AG04450 (cell line): ENCODE data around the gene SEMA4D. TPM values are rescaled to one million over a fixed set of nuclear protein-coding genes. Genes with fewer than 3 reads are reported as not detected.

Source experiments
- CTCF ChIA-PET: fragments of 300-600, 350-600 bp; formaldehyde crosslinking; extraction: SDS; loops from one replicate; lab custom pipeline; 2022; ENCODE audit warnings: antibody characterized with exemption, inconsistent platforms; lab: Charles Lee
- POLR2A ChIA-PET: fragments of 350-600 bp; formaldehyde crosslinking; extraction: SDS; loops from one replicate; lab custom pipeline; 2021; ENCODE audit warnings: antibody characterized with exemption, inconsistent platforms; lab: Yijun Ruan, JAX
- DNase-seq: peaks from one replicate; pipeline ENCODE4 v3.0.0-alpha.2; 2011; ENCODE audit warnings: low read depth, low spot score
- H3K27ac ChIP-seq: one replicate; pipeline ENCODE4 v1.5.1; 2012; ENCODE audit warnings: low read depth, low read length, control low read depth
- H3K27me3 ChIP-seq: one replicate; pipeline ENCODE4 v1.6.0; 2012; ENCODE audit warnings: low read length; ENCODE audit not compliant: control insufficient read depth, insufficient read depth
- H3K4me3 ChIP-seq: 2 replicates; pipeline ENCODE4 v1.5.1; 2011; ENCODE audit warnings: mild to moderate bottlenecking, low read depth, low read length, control low read depth
- H3K9me3 ChIP-seq: 2 replicates; pipeline ENCODE4 v1.5.1; 2012; ENCODE audit warnings: low read length; ENCODE audit not compliant: control insufficient read depth, insufficient read depth
- CTCF ChIP-seq: IDR thresholded peaks from 2 replicates; pipeline ENCODE4 v1.5.1; 2011; ENCODE audit warnings: low read depth, low read length, control low read depth, inconsistent platforms
- polyA plus RNA-seq: library from polyadenylated mRNA; depleted of rRNA; stranded (reverse); fragments of >200 nt; gene quantifications from 2 replicates; pipeline ENCODE4 v1.2.3, GENCODE V29; 2011

The SEMA4D gene
- polyA plus RNA-seq, 1 experiment: 2.8 TPM

- H3K9me3 ChIP-seq: no peaks in the 10 kb centered on the region
- H3K27me3 ChIP-seq: peaks cover 11% of the 10 kb centered on the region
- no peak for DNase-seq
- TF ChIP-seq CTCF: no peak
- no peak overlapping the region for H3K27ac ChIP-seq
- ChIA-PET CTCF (no interaction called here), POLR2A (no interaction called here)
- H3K4me3 ChIP-seq: no peak overlapping the region
These were observed 6.2 kb downstream of the SEMA4D start for GRCh38 chr9:89491694-89492093.

- H3K4me3 ChIP-seq: no peak overlapping the region
- DNase-seq: no peak
- TF ChIP-seq CTCF: no peak
- ChIA-PET CTCF (interaction anchor here (0.6 to 2.1 kb wide), 2 partner anchors 59 to 171 kb away, joined by 4 to 11 read pairs; partner anchors contain the start of gene SECISBP2), POLR2A (no interaction called here)
- no peak overlapping the region for H3K27ac ChIP-seq
- H3K27me3 ChIP-seq: no peaks in the 10 kb centered on the region
- H3K9me3 ChIP-seq: no peaks in the 10 kb centered on the region
These were observed 8.1 kb downstream of the SEMA4D start for GRCh38 chr9:89489548-89490530.

GRCh38 chr9:89488936-89489335 lies 9.0 kb downstream of the SEMA4D start:
- CTCF ChIA-PET: interaction anchor here (2.1 kb wide), 1 partner anchor 60 kb away, joined by 11 read pairs; no protein-coding TSS in a partner anchor
- Histone ChIP-seq H3K27me3 (no peaks in the 10 kb centered on the region), H3K9me3 (no peaks in the 10 kb centered on the region), H3K4me3 (no peak overlapping the region), H3K27ac (no peak overlapping the region)
- POLR2A ChIA-PET: no interaction called here
- no peak for DNase-seq
- TF ChIP-seq CTCF: no peak

GRCh38 chr9:89488131-89488530 lies 9.8 kb downstream of the SEMA4D start:
- H3K27ac ChIP-seq: no peak overlapping the region
- TF ChIP-seq CTCF: no peak
- no peaks in the 10 kb centered on the region for H3K9me3 ChIP-seq
- CTCF ChIA-PET: interaction anchor here (0.6 kb wide), 1 partner anchor 111 kb away, joined by 4 read pairs; no protein-coding TSS in a partner anchor
- DNase-seq: no peak
- H3K4me3 ChIP-seq: no peak overlapping the region
- H3K27me3 ChIP-seq: no peaks in the 10 kb centered on the region
- POLR2A ChIA-PET: no interaction called here

- TF ChIP-seq CTCF: no peak
- POLR2A ChIA-PET: no interaction called here
- no peaks in the 10 kb centered on the region for H3K9me3 ChIP-seq
- H3K27me3 ChIP-seq: no peaks in the 10 kb centered on the region
- H3K4me3 ChIP-seq: no peak overlapping the region
- no peak for DNase-seq
- H3K27ac ChIP-seq: no peak overlapping the region
- CTCF ChIA-PET: interaction anchor here (0.6 to 1.0 kb wide), 2 partner anchors 12 to 115 kb away, joined by 3 read pairs; no protein-coding TSS in a partner anchor
These were observed 11.2 kb downstream of the SEMA4D start for GRCh38 chr9:89486681-89487080.
